Amniotic stem cell (primary cell): ENCODE measurements around the gene DCXR.

Experiments
- DNase-seq: peaks from one replicate; lab custom pipeline; 2025; lab: John Stamatoyannopoulos, UW

The DCXR gene

DNA sequence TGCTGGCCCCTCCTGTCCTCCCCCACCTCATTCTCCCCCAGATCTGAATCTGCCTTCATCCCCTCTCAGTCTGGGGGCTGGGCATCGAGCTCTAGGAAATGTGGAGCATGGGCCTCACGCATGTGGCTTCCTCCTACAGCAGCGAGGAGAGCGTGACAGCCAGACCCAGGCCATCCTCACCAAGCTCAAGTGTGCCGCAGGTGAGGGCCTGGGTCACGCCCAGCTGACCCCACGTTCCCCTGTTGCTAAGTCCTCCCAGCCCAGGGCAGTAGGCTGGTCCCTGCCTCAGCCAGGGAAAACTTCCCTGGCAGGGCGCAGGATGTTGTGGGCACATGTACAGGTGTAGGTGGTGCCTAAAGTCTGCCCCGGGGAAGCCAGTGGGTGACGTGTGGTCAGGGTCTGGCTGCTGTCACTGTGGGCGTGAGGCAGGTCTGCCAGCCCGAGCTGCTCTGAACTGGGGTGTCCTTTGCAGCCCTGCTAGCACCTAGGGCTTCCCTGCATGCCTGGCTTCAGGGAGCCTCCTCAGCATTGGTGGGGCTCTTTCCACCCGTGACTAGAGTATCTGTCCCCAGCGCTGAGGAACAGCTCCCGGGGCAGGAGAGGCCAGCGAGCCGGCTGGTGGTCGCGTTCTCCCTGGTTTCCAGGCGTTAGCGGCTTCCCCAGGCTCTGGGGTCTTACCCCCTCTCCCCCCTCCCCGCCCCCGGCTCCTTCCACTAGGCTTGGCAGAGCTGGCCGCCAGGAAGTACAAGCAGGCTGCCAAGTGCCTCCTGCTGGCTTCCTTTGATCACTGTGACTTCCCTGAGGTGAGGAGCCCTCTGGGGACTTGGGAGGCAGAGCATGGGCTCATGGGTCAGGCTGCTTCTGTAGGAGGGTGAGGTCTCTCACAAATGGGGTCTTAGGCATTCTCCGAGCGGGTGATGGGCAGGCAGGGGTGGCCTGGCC lies 17.8 kb upstream of the DCXR start:
- no peak for DNase-seq

DNA sequence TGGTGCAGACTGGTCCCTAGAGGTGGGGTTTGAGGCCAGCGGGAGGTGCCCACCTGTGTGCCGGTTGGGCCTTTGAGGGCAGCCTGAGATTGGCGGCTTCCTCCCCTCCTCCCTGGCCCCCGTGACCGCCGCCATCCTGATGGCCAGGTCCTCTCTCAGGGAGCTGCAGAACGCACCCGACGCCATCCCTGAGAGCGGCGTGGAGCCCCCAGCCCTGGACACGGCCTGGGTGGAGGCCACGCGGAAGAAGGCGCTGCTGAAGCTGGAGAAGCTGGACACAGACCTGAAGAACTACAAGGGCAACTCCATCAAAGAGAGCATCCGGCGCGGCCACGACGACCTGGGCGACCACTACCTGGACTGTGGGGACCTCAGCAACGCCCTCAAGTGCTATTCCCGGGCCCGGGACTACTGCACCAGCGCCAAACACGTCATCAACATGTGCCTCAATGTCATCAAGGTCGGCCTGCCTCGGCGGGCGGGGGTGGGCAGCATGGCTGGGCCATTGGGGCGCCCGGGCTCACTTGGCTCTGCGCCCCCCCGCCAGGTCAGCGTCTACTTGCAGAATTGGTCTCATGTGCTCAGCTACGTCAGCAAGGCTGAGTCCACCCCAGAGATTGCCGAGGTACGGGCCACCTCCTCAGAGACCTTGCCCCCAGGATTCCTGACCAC lies 17.0 kb upstream of the DCXR start:
- no peak for DNase-seq

DNA sequence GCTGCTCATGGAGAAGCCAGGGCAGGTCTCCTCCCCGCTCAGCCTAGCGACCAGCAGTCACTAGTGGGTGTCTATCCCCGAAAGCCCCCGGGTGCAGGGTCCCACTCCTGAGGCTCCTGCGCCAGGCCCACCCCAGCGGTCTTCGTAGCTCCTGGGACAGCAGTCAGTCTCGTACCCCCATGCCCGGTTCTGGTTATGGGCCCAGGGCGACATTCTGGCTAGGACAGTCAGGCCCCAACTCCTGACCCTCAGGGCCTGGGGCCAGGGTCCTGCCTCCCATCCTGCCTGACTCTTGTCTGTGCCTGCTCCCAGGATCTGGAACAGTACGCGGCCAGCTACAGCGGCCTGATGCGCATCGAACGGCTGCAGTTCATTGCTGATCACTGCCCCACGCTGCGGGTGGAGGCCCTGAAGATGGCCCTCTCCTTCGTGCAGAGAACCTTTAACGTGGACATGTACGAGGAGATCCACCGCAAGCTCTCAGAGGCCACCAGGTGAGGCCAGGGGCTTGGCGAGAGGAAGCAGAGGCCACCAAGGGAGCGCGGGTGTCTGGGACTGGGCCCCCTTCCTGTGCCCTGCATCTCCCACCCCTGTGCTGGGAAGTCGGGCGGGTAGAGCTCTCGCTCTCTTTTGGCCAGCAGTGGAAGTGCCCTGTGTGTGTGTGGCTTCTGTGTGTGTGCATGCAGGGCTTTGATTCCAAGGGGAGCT lies 16.2 kb upstream of the DCXR start:
- DNase-seq = no peak

DNA sequence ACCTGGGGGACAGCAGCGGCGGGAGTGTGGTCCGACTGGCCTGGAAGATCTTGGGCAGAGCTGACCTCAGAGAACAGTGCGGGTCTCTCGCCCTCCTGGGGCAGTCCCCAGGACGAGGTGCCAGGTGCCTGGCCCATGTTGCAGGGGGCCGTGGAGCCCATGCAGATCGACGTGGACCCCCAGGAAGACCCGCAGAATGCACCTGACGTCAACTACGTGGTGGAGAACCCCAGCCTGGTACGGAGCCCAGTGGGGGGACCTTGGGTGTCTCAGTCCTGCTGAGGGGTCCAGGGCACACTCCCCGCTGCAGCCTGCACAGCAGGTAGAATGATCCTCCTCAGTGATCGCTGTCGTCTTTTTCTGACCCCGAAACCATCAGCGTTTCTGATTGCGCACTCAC lies 15.6 kb upstream of the DCXR start:
- no peak for DNase-seq

DNA sequence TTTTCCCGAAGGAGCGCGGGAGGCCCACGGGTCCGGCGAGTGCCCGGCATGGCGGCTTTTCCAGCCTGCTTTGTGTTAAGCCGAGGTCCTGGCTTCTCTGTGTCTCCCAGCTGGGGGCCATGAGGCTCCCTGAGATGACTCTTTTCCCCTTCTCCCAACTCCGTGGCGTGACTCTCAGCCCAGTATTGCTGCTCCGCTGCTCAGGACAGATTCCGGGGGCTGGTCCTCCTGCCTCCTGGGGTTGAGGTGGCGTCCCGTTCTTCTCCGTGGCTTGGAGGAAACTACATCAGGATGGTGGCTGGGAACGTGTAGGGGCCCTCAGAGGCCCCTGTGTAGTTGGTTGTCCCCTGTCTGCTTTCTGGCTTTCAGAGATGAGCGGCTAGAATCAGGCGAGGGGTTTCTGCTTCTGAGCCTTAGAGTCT lies 15.2 kb upstream of the DCXR start:
- no peak for DNase-seq

DNA sequence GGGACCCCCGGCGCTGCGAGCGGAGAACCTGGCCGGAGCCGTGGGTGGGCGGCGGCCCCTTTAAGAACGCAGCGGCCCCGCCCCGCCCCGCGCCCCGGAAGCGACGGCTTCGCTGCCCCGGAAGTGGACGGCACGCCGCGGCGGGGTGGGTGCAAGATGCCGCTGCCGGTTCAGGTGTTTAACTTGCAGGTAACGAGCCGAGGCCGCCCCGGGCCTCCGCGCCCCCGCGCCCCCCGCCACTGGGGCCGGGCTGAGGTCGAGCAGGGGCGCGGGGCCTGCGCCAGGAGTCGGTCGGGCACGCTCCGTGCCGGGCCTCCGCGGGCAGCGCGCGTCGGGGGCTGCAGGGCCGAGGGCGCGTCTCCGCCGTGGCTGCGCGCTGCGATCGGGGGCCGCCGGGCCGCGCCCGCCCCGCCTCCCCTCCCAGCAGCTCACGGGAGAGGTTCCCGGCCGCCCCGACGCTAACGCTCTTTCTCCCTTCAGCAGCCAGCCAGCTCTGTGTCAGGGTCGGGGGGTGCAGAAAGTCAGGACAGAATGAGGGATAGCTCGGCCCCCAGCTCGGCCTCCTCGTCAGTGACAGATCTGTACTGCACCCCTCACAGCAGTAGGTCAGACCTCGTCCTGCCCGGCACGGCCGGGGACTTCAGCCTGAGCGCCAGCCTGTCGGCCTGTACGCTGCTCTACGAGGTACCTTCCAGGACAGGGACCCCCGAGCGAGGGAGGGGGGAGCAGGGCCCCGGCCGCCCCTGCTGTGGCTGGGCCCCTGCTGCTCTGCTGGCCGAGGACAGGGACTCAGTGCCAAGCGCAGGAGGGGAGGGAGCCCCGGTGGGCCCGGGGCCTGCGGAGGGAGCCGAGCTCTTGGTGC lies 14.5 kb upstream of the DCXR start, which contains the start of the genes GPS1 and RFNG:
Gene GPS1, plus strand, starts transcription at position 123 of the 862 bp plus-strand sequence. Its CDS starts 34 bp downstream, at position 157.
Gene RFNG, minus strand, starts transcription at position 36 of the 862 bp plus-strand sequence. CDS start 45 bp downstream, outside the sequence.
- no peak for DNase-seq

DNA sequence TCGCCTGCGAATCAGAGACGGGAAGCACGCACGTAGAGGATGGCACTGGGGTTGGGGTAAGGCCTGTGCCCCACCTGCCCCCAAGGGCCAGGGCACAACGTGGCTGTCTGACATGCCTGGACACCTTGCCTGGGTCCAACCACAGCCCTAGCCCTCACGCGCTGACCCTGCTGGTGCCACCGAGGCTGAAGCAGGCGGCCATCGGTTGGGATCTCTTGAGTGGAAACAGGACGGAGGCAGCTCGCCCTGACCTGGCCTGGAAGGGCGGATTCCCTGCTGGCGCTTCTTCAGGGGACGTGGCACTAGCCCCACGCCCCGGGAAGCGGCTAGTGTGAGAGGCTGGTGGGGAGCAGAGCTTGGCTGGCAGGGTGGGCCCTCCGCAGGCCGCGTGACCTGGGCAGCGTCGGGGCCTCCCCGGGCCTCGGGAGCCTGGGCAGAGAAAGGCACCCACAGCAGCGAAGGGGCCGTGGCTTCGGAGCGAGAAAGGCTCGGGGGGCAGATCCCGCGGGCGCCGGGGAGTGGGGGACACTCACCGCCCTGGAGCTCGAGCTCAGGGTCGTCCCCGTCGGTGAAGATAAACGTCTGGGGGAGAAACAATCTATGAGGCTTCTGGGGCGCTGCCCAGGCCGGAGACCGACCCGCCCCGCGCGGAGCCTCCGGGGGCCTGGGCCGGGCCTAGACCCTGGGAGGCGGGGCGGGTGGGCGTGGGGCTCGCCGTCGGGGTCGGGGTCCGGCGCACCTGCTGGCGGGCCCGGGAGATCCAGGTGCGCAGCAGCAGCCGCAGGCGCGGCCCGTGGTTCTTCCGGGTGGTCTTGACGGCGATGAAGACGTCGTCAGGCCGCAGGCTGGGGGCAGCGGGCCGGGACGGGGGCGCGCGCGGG lies 13.5 kb upstream of the DCXR start:
- no peak for DNase-seq

DNA sequence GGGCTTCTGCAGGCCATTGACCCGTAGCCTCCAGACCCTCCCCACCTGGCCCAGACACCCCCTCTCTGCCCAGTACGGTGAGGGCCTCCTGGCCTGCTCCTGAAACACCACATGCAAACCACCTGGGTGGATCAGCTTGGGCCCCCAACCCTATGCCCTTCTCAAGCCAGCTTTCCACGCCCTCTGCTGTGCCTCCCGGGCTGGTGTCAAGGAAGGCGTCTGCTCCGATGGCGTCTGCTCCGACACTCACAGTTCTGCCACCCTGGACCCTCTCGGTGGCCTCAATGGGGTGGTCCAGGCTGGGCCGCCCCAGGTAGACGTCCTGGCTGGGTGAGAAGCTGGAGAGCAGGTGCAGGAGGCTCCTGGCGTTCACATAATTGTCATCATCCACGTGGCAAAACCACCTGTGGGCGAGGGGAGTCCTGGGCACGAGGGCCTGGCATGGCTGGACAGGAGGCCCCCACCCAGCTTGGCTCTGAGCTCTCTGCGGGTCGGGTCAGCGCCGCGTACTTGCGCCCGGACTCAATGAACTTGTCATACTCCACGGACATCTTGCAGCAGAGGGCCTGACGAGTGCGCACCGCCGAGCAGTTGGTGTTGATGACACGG lies 12.8 kb upstream of the DCXR start:
- DNase-seq = no peak

DNA sequence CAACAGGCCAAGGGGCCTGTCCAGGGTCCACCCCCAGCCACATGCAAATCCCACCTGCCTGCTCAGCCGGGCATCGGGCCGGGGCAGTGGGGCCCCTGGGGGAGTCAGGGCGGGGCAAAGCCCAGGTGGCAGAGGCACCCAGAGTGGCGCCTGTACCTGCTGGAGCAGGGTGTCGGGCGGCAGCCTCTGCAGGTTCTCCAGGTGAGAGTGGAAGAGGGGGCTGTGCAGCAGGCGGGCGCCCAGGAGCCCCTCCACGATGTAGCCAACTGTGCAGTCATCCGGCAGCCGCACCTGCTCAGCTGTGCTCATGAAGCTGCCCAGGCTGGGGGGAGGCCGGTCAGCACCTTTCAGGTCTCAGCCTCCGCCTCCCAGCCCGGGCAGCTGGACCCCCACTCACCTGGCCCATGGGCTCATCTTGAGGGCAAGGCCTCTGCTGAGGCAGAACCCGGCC lies 12.0 kb upstream of the DCXR start:
- DNase-seq = no peak

DNA sequence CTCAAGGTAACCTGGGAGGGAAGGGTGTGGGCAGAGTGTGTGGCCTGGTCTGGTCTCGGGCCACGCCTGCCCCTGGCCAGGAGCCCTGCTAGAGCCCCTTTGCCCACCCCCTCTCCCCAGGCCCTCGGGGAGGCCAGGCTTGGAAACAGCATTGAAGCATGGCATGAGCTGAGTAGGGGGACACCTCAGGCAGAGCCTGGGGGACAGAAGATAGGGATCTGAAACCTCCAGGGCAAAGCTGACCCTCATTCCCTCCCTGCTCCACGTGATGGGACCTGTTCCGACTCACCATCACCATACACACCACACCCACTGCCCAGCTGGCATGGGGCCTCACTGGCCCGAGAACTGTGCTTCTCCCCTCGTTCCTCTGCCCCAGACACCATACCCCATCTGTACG lies 11.6 kb upstream of the DCXR start:
- no peak for DNase-seq

DNA sequence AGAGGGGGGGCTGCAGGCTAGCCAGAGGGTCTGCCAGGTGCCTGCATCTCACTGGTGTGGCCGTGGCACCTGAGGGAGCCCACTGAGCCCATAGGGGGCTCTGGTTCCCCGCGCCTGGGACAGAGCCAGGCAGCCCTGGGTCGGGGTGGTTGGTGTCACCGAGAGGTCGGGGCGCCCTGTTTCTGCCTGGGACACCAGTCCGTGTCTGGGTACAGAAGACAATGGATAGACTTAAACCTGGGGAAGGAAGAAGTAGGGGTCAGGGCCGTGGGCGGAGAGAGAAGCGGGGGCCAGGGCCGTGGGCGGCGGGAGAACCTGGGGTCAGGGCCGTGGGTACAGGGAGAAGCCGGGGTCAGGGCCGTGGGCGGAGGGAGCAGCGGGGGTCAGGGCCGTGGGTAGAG lies 11.1 kb upstream of the DCXR start:
- DNase-seq = no peak

DNA sequence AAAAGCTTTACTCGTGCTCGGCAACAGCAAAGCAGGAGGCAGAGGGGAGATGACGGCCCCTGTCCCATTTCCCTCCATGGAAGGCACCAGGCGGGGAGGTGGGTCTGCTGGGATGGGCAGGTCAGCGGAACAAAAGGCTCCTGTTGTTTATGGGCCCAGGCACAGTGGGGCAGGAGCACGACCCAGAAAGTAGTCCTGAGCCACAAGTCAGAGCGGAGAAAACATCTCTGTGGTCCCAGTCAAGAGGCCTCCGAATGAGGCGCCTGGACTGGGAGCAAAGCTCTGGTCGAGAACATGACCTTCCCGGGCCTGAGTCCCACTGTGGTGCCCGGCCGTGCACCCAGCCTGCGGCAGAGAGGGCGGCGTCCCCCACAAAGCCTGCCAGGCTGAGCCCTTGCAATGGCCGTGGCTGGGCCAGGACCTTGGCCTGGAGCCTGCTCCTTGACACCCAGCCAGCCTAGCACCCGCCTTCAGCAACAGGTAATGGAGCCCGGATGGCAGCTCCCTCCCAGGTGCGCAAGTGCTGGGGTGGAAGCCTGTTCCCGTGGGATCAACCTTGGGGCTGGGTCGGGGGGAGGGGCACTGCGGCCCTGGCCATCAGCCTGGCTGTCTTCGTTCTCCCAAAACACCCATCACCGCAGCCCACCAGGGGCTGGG lies 10.5 kb upstream of the DCXR start:
- no peak for DNase-seq

DNA sequence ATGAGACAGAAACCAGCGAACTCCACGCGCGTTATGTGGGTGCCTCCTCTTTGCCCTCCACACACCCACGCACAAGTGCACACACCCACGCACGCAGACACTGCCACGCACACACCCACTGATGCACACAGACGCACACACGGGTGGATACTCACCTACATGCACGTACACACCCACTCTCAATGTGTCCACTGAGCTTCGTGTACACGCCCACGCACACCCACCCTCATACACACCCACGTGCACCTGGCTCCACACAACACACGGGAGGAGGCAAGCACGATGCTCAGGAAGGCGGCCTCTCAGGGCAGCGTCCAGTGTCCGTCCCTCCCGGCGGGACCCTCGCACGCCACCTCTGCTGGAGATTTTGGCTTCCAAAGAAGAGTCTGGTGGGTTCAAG lies 9.9 kb upstream of the DCXR start:
- DNase-seq = no peak

DNA sequence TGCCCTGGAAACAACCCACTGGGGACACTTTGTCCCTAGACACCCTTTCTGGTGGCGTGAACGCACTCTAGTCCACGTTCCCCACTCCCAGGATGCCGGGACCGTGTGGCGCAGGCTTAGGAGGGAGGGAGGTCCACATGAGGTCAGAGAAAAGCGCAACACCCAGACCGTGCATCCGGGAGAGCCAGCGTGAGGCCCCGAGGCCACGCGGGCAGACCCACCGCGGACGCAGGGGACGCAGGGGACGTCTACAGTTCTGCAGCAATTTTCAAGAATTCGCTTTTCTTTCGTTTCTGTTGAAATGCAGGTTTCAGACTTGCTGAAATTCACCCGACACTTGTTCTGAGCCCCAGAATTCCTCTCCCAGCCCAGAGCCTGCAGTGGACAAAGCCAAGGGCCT lies 9.4 kb upstream of the DCXR start:
- no peak for DNase-seq

DNA sequence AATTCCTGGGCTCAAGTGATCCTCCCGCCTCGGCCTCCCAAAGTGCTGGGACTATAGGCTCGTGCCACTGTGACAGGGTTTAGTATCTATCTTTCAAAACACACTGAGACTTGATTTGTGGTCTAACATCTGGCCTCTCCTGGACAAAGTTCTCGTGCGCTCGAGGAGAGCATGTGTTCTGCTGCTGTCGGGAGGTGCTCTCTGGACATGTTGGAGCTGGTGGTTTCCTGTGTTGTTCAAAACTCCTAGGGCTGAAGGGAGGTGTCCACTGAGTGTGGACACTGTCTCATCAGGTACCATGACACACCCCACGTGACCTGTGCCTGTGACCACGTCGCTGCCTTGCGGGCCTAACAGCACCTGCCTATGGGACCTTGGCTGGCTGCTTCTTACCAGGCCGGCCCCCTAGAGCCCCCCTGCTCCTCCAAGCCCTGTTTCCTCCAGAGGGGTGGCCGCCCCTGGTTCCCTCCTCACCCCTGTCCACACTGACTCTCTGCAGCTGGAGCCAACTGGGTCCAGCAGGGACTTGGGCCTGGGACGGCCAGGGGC lies 8.5 kb upstream of the DCXR start:
- no peak for DNase-seq

DNA sequence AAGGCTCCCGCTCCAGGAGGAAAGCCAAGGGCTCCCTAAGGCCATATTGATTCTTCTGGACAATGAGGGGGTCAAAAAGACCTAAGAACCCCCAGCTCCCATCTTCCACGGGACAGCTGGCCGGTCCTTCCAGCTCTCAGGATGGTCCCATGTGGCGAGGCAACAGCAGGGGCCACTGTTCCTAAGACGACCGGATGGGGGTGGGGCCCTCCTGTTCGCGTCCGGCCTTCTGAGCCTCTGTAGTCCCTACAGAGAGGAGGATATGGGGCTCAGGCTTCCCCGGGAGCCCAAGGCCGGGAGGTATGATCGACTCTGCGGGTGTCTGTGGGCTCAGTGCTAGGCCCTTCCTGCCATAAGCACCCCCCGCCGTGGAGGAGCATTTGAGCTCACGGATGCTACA lies 6.0 kb upstream of the DCXR start:
- DNase-seq = no peak

DNA sequence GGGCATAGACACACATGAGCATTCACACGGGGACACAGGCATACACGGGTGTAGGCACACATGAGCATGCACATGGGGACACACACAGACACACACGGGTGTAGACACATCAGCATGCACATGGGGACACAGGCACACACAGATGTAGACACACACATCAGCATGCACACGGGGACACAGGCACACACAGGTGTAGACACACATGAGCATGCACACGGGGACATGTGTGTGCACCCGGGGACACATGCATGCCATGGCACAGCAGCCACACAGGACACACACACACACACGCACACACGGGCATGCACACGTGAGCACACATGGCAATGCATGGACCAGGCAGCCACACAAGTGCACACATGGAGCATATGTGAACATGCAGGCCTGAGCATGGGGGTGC lies 5.2 kb upstream of the DCXR start:
- no peak for DNase-seq

DNA sequence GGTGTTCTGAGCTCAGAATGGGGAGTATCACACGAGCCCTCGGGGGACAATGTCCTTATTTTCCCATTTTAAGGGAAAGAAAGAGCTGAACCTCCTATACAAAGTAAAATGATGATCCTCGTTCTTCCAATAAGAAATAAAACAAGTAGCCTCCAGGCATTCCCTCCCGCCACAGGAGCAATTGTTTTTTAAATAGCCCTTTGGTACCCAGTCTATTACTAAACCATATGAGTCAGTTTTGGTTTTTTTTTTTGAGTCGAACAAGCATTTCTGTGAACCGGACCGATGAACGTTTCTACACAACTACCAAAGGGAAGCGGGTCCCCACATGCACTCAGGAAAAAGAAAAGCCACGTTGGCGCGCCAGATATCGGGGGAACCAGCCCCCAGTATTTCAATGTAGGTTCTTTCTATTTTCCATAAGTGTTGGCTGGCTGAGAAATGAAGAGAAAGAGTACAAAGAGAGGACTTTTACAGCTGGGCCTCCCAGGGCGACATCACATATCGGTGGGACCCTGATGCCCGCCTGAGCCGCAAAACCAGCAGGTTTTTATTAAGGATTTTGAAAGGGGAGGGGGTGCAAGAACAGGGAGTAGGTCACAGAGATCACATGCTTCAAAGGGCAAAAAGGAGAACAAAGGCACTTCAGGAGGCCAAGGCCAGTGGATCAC lies 3.8 kb upstream of the DCXR start:
- DNase-seq = no peak
